HepG2 (cell line): ENCODE data around the gene PEAR1. TPM values are rescaled to one million over a fixed set of nuclear protein-coding genes. Genes with fewer than 3 reads are reported as not detected.

Source experiments
- ATAC-seq: fragments of 200-7000 bp; cut with Tn5 transposase; 3 replicates; pipeline ENCODE4 v1.9.1; 2020; ENCODE audit warnings: mild to moderate bottlenecking, moderate library complexity
- BruUV-seq: library from RNA; stranded (reverse); fragments of 400-500 nt; replicated peaks from 2 replicates; lab custom pipeline; 2021; lab: Mats Ljungman, UMichigan
- CTCF ChIA-PET: fragments of 300-600 bp; formaldehyde crosslinking; extraction: SDS; loops from one replicate; lab custom pipeline; 2021; ENCODE audit warnings: low total read pairs, inconsistent platforms, low intra/inter-chr PET ratio; lab: Yijun Ruan, JAX
- POLR2A ChIA-PET: fragments of 350-600 bp; sonication (Branson Sonifier 250); formaldehyde crosslinking; loops from one replicate; lab custom pipeline; 2020; ENCODE audit warnings: antibody characterized with exemption, inconsistent platforms; lab: Yijun Ruan, JAX
- DNase-seq: peaks from one replicate; pipeline ENCODE4 v3.0.0-alpha.2; 2015; ENCODE audit warnings: low spot score
- FAIRE-seq: peaks from 3 replicates; lab custom pipeline; 2011; peaks lifted over from hg19 to GRCh38; lab: Jason Lieb, UNC
- H2AFZ ChIP-seq: one replicate; pipeline ENCODE4 v1.6.1; 2011; ENCODE audit warnings: low read length, inconsistent platforms
- H3K27ac ChIP-seq: fragments of 300-600 bp; 3 replicates; pipeline ENCODE4 v1.8.0; 2011; ENCODE audit warnings: mixed run types, mild to moderate bottlenecking, mixed read lengths, low read length, inconsistent platforms; ENCODE audit not compliant: insufficient read depth; ENCODE audit errors: extremely low read length
- H3K27me3 ChIP-seq, 2 experiments: fragments of 200-600 bp in 1 of 2; 2 replicates in 1 of 2; 3 replicates in 1 of 2; pipeline versions ENCODE4 v1.6.0 to v1.8.0; 2011; ENCODE audit warnings: low read length in 2 of 2, mild to moderate bottlenecking in 2 of 2, moderate library complexity in 2 of 2, inconsistent platforms in 1 of 2; ENCODE audit not compliant: insufficient read depth in 2 of 2, control insufficient read depth in 1 of 2
- H3K36me3 ChIP-seq, 2 experiments: fragments of 200-600 bp in 1 of 2; replicated peaks in 1 of 2; 2 replicates in 1 of 2; 3 replicates in 1 of 2; pipeline versions ENCODE4 v1.5.1 to v1.8.0; 2011; ENCODE audit warnings: low read length in 2 of 2, inconsistent platforms in 1 of 2; ENCODE audit not compliant: insufficient read depth in 2 of 2, control insufficient read depth in 1 of 2
- H3K4me1 ChIP-seq: 2 replicates; pipeline ENCODE4 v1.5.1; 2012; ENCODE audit warnings: low read length, inconsistent platforms; ENCODE audit not compliant: insufficient read depth
- H3K4me2 ChIP-seq: 2 replicates; pipeline ENCODE4 v1.6.0; 2011; ENCODE audit warnings: low read depth, low read length, inconsistent platforms
- H3K4me3 ChIP-seq, 3 experiments: fragments of 200-600 bp in 1 of 3; sonication (generic), shearing (Covaris generic) in 1 of 3; replicated peaks in 1 of 3; 2 replicates each; pipeline ENCODE4 v1.5.1; 2011 to 2016; ENCODE audit warnings: low read length in 3 of 3, inconsistent platforms in 2 of 3, low read depth in 2 of 3, mild to moderate bottlenecking in 2 of 3, control low read depth in 1 of 3, mixed read lengths in 1 of 3; ENCODE audit not compliant: insufficient read depth in 1 of 3
- H3K79me2 ChIP-seq: one replicate; pipeline ENCODE4 v1.6.1; 2011; ENCODE audit warnings: low read length, inconsistent platforms; ENCODE audit not compliant: insufficient read depth
- H3K9ac ChIP-seq: 2 replicates; pipeline ENCODE4 v1.6.0; 2011; ENCODE audit warnings: mild to moderate bottlenecking, low read depth, low read length, inconsistent platforms; ENCODE audit not compliant: insufficient read depth
- H3K9me3 ChIP-seq: 2 replicates; pipeline ENCODE4 v1.5.1; 2012; ENCODE audit warnings: mild to moderate bottlenecking, low read length
- H4K20me1 ChIP-seq: 2 replicates; pipeline ENCODE4 v1.6.0; 2011; ENCODE audit warnings: inconsistent platforms, mild to moderate bottlenecking, low read length, moderate library complexity; ENCODE audit not compliant: insufficient read depth
- CAMTA2 ChIP-seq: sonication (generic); formaldehyde crosslinking; IDR thresholded peaks from 2 replicates; pipeline ENCODE4 v1.4.0; 2020; ENCODE audit warnings: mild to moderate bottlenecking, missing genetic modification reagents, borderline replicate concordance
- CEBPG ChIP-seq: IDR thresholded peaks from 2 replicates; pipeline ENCODE4 v1.6.1; 2016
- EEA1 ChIP-seq: sonication (generic); formaldehyde crosslinking; IDR thresholded peaks from 2 replicates; pipeline ENCODE4 v1.5.1; 2020; ENCODE audit warnings: mild to moderate bottlenecking, missing genetic modification reagents, borderline replicate concordance
- HMG20B ChIP-seq: conservative IDR thresholded peaks from 2 replicates; pipeline ENCODE4 v1.6.1; 2016; ENCODE audit warnings: missing genetic modification reagents, missing compliant biosample characterization
- NFE2 ChIP-seq: sonication (generic); formaldehyde crosslinking; IDR thresholded peaks from 2 replicates; pipeline ENCODE4 v1.4.0; 2020; ENCODE audit warnings: missing genetic modification reagents
- SP1 ChIP-seq, 2 experiments: fragments of 450-650 bp in 1 of 2; sonication (generic) in 1 of 2; formaldehyde crosslinking in 1 of 2; IDR thresholded peaks; 2 replicates each; pipeline versions ENCODE4 v1.4.0 to v1.6.1; 2016 to 2020; ENCODE audit warnings: missing genetic modification reagents in 1 of 2
- ZNF124 ChIP-seq: sonication (generic); formaldehyde crosslinking; IDR thresholded peaks from 2 replicates; pipeline ENCODE4 v1.4.0; 2020; ENCODE audit warnings: missing genetic modification reagents
- ZNF598 ChIP-seq: sonication (generic); formaldehyde crosslinking; IDR thresholded peaks from 2 replicates; pipeline ENCODE4 v1.5.1; 2020; ENCODE audit warnings: mild to moderate bottlenecking, missing genetic modification reagents, borderline replicate concordance
- ZNF615 ChIP-seq: sonication (generic); formaldehyde crosslinking; IDR thresholded peaks from 2 replicates; pipeline ENCODE4 v1.5.0; 2020; ENCODE audit warnings: mild to moderate bottlenecking, missing genetic modification reagents, borderline replicate concordance
- WGBS: methylation state at CpG from one replicate; pipeline ENCODE4 v1.1.6; 2017; ENCODE audit warnings: low lambda C conversion rate; 5-methylcytosine and 5-hydroxymethylcytosine counted together
- in situ Hi-C: cut with HindIII; loops from 2 replicates; pipeline ENCODE4 v1.10.0; 2017; ENCODE audit warnings: low pct_unique_long_range_greater_than_20kb; ENCODE audit not compliant: extremely low pct_ligation_motif_present
- intact Hi-C: fragments of 100-400 bp; cut with micrococcal nuclease; formaldehyde crosslinking; loops from one replicate; pipeline ENCODE4 v1.10.0; 2022; ENCODE audit not compliant: unreplicated experiment
- polyA plus RNA-seq, 8 experiments: library from polyadenylated mRNA; depleted of rRNA in 3 of 8; stranded (reverse) in 7 of 8; unstranded in 1 of 8; fragments of >200 nt; fragmentation: Illumina TruSeq in 4 of 8; extraction: Trizol in 4 of 8; gene quantifications; 2 replicates each; pipeline versions ENCODE4 v1.2.1 to v1.2.3, GENCODE V29; 2011 to 2016; ENCODE audit warnings: low read depth in 4 of 8, missing spikeins in 1 of 8, mixed read lengths in 1 of 8; ENCODE audit not compliant: insufficient read depth in 1 of 8
- total RNA-seq, 5 experiments: library from RNA; depleted of rRNA; stranded (reverse); fragments of >200 nt; fragmentation: Illumina TruSeq; extraction: Trizol; gene quantifications; 2 replicates each; pipeline ENCODE4 v1.2.3, GENCODE V29; 2016; ENCODE audit warnings: low read depth in 1 of 5
- TF ChIP-seq, protein P1 (sequence below): sonication (generic); formaldehyde crosslinking; IDR thresholded peaks from 2 replicates; pipeline ENCODE4 v1.5.0; 2020; ENCODE audit warnings: missing genetic modification reagents
- TF ChIP-seq, protein P2 (sequence below): sonication (generic); formaldehyde crosslinking; IDR thresholded peaks from 2 replicates; pipeline ENCODE4 v1.8.0; 2022; ENCODE audit warnings: missing genetic modification reagents, mild to moderate bottlenecking, moderate library complexity, borderline replicate concordance
- TF ChIP-seq, protein P3 (sequence below): sonication (generic); IDR thresholded peaks from 2 replicates; pipeline ENCODE4 v1.6.1; 2016; ENCODE audit warnings: low read depth, borderline replicate concordance

The PEAR1 gene
- total and polyA plus RNA-seq, 2 of the 13 experiments (the other 11 are each of a cell fraction or from before 2014, with no cell fraction given): 0.27 to 0.41 TPM

- WGBS: 3% methylated on average over 4 of the region's 4 CpGs
Observed at GRCh38 chr1:156905651-156906050, 12.1 kb downstream of the PEAR1 start.

DNA sequence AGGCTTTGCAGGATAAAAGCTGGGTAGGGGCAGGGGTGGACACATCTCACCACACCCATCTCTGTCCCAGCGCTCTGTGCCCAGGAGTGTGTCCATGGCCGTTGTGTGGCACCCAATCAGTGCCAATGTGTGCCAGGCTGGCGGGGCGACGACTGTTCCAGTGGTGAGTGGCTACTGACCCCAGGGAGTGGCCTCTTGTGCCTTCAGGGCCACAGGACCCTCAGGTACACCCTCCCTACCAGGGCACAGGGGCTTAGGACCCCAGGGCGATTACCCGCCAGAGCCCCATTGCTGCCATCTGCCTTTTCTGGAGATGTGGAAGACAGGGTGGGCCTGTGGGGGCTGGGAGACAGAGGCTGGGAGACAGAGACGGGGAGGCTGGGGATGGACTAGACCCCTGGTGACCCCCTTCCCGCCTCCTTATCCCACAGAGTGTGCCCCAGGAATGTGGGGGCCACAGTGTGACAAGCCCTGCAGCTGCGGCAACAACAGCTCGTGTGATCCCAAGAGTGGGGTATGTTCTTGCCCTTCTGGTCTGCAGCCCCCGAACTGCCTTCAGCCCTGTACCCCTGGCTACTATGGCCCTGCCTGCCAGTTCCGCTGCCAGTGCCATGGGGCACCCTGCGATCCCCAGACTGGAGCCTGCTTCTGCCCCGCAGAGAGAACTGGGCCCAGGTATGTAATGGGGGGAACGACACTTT, 12.8 kb downstream of the PEAR1 start:
- H3K27ac ChIP-seq: no peak overlapping the region
- no peaks in the 10 kb centered on the region for H4K20me1 ChIP-seq

More at GRCh38 chr1:156905651-156906050, 12.1 kb downstream of the PEAR1 start:
- Histone ChIP-seq H4K20me1 (no peaks in the 10 kb centered on the region), H3K4me3 (no peak overlapping the region), H3K79me2 (no peaks in the 10 kb centered on the region), H3K27me3 (peaks cover 10 to 85% of the 10 kb centered on the region in 2 experiments), H3K36me3 (no peaks in the 10 kb centered on the region), H3K9me3 (no peaks in the 10 kb centered on the region), H2AFZ (no peak overlapping the region), H3K9ac (no peak overlapping the region), H3K4me2 (no peak overlapping the region), H3K4me1 (peaks cover 15% of the 10 kb centered on the region), H3K27ac (no peak overlapping the region)
- DNase-seq (no peak), ATAC-seq (no peak), FAIRE-seq (no peak)
- TF ChIP-seq CEBPG (CRISPR knock-in tag) (no peak), ZNF615 (no peak), SP1 (IDR thresholded peaks at IDR 0.05) (no peak), SP1 (CRISPR knock-in tag; IDR thresholded peaks at IDR 0.05) (no peak), HMG20B (no peak), ZNF598 (CRISPR knock-in tag) (no peak)
- TF ChIP-seq, protein P1, sequence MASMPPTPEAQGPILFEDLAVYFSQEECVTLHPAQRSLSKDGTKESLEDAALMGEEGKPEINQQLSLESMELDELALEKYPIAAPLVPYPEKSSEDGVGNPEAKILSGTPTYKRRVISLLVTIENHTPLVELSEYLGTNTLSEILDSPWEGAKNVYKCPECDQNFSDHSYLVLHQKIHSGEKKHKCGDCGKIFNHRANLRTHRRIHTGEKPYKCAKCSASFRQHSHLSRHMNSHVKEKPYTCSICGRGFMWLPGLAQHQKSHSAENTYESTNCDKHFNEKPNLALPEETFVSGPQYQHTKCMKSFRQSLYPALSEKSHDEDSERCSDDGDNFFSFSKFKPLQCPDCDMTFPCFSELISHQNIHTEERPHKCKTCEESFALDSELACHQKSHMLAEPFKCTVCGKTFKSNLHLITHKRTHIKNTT (CRISPR knock-in tag): no peak
- intact Hi-C loops: no loop called here
- ChIA-PET POLR2A (no interaction called here), CTCF (no interaction called here)
- in situ Hi-C loops: no loop called here
- BruUV-seq: no TSS peak

More for the DNA sequence above, 12.8 kb downstream of the PEAR1 start:
- no peak for ATAC-seq
- Histone ChIP-seq H3K9me3 (no peaks in the 10 kb centered on the region), H3K9ac (no peak overlapping the region), H3K27me3 (peaks cover 10 to 81% of the 10 kb centered on the region in 2 experiments), H3K4me3 (no peak overlapping the region), H2AFZ (no peak overlapping the region), H3K4me2 (no peak overlapping the region), H3K4me1 (peaks cover 15% of the 10 kb centered on the region), H3K79me2 (no peaks in the 10 kb centered on the region), H3K36me3 (no peaks in the 10 kb centered on the region)
- POLR2A ChIA-PET: no interaction called here
- TF ChIP-seq ZNF124 (no peak), CAMTA2 (CRISPR knock-in tag) (no peak), EEA1 (CRISPR knock-in tag) (no peak), NFE2 (CRISPR knock-in tag) (no peak)
- TF ChIP-seq, protein P2, sequence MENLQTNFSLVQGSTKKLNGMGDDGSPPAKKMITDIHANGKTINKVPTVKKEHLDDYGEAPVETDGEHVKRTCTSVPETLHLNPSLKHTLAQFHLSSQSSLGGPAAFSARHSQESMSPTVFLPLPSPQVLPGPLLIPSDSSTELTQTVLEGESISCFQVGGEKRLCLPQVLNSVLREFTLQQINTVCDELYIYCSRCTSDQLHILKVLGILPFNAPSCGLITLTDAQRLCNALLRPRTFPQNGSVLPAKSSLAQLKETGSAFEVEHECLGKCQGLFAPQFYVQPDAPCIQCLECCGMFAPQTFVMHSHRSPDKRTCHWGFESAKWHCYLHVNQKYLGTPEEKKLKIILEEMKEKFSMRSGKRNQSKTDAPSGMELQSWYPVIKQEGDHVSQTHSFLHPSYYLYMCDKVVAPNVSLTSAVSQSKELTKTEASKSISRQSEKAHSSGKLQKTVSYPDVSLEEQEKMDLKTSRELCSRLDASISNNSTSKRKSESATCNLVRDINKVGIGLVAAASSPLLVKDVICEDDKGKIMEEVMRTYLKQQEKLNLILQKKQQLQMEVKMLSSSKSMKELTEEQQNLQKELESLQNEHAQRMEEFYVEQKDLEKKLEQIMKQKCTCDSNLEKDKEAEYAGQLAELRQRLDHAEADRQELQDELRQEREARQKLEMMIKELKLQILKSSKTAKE: no peak
- TF ChIP-seq, protein P3, sequence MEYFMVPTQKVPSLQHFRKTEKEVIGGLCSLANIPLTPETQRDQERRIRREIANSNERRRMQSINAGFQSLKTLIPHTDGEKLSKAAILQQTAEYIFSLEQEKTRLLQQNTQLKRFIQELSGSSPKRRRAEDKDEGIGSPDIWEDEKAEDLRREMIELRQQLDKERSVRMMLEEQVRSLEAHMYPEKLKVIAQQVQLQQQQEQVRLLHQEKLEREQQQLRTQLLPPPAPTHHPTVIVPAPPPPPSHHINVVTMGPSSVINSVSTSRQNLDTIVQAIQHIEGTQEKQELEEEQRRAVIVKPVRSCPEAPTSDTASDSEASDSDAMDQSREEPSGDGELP: no peak
- in situ Hi-C loops: no loop called here
- intact Hi-C loops: no loop called here
- no peak for DNase-seq
- BruUV-seq: no TSS peak
- 56% methylated on average over 3 of the region's 16 CpGs for WGBS
- CTCF ChIA-PET: no interaction called here
- no peak for FAIRE-seq
